Measurements from ENCODE around the gene TTR.

The TTR gene

DNA sequence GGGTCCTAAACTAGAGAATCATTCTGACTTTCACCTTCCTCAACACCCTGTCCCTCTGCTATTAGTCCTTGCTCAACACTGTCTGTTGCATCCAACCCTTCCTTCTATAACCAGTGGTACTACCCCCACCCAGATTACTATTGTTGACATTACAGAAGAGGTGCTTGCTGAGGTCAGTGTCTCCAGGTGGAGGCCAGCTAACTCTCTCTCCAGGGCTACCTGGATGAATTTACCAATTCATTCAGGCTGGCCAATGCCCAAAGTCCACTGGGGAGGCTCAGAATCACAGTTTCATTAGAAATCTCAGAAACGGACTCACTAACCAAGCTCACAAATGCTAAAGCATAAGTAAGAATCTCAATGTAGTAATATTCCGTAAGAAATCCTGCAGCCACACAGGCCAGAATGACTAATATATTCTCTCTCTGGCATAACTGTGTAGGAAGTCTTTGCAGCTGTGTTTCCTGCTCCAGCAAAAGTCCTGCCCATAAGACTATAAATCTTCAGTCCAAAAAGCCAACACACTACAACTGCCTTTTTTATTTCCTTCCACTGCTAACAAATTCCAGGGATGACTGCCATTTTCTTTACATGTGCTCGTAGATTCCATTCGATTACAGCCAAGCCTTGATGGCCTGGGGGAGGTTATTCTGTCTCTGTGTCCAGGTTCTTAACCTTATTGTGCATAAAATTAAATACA, 10.0 kb upstream of the TTR start:
- DNase-seq, result no peak

DNA sequence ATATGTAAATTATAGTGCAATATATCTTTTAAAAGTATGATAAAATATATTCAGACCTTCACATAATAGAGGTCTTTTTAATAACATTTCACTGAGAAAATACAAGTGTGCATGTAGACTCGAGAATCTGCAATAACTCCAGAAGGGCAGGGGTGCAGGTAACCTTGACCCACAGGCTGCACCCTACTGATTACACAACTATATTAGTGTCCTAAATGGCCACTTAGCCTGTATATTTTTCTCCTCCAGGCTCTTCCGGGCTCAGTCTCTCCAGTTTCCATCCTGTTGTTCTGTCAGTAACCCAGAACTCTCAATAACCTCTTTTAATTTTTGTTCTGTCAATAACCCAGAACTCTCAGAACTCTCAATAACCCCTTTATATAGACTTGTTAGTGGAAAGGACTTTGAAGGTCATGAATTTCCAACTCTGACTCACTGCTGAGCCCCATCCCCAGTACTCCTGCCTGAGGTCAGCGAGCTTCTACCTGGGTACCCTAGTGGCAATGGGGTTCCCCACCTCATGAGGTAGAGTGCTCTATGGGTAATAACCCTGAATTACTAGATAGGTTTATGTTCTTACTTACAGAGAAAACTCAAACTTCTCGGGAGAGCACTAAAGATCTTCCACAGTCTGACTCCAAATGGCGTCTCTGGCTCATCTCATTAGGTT, 8.4 kb upstream of the TTR start:
- DNase-seq, result no peak

DNA sequence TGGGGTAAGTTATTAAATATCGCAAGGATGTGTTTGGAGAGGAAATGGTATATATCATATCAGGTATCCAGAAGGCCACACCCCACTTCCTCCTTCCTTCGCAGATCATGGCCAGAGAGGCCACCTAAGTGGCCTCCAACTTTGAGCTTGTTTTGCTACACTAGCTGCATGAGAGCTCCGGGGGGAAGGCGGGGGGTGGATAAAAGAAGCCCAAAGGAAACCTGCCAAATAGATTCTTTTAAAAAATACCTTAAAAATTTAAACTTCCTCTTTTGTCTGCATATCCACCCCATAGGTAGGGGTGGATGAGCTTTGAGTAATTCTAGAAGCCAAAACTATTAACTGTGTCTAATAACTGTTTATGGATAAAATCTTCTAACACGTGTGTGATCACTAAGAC, 5.7 kb upstream of the TTR start:
- no peak for DNase-seq

DNA sequence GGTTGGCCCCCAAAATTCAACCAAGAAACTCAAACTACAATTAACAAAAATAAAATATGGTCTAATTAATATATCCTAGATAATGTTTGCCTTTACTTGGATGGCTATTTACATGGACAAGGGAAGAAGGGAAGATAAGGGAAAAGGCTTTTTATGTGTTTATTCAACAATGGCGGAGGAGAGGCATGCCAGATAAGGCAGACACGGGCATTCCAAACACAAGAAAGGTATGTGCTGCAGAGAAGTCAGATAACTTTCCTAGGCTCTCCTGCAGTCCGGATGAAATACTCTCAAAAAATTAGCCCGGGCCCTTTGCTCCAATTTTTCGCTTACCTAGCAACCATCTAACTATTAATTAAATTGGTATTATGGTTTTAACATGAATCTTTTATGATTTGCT, 5.1 kb upstream of the TTR start:
- DNase-seq, result no peak

DNA sequence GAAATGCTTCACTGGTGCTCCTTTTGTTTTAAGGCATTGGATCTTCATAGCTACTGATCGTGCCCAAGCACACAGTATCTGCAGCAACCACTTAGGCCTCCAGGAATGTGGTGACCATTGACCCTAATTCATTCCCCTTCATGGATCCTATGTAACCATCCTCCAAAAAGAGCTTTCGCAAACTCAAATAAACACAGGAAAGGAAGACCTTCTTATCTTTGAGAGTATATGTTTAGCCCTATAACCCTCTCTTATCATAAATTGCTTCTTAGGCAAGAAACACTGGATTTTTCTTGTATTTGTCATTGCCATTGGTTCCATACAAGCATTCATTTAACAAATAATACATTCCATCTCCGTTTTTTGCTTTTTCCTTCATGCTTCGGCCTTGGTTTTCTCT, 4.1 kb upstream of the TTR start:
- DNase-seq, result no peak

DNA sequence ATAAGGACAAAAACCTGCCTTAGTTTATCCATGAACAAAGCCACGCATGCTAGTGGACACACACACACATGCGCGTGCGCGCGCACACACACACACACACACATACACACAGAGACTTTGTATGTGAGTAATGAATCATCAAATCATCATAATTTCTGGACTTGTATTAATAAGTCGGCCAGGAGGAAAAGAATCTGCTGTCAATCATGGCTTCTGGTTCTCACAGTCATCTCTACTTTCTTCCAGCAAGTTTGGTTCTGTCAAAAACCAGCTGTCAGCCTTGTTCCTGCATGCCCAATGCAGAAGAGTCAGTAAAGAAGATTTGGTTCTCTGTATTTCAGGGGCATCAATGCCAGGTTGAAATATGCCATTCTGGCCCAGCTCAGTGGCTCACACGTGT, 1.1 kb upstream of the TTR start:
- DNase-seq, result no peak

DNA sequence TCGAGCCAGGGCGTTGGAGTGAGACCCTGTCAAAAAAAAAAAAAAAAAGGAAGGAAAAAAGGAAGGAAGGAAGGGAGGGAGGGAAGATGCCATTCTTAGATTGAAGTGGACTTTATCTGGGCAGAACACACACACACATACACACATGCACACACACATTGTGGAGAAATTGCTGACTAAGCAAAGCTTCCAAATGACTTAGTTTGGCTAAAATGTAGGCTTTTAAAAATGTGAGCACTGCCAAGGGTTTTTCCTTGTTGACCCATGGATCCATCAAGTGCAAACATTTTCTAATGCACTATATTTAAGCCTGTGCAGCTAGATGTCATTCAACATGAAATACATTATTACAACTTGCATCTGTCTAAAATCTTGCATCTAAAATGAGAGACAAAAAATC, 564 bp upstream of the TTR start:
- DNase-seq, result no peak

DNA sequence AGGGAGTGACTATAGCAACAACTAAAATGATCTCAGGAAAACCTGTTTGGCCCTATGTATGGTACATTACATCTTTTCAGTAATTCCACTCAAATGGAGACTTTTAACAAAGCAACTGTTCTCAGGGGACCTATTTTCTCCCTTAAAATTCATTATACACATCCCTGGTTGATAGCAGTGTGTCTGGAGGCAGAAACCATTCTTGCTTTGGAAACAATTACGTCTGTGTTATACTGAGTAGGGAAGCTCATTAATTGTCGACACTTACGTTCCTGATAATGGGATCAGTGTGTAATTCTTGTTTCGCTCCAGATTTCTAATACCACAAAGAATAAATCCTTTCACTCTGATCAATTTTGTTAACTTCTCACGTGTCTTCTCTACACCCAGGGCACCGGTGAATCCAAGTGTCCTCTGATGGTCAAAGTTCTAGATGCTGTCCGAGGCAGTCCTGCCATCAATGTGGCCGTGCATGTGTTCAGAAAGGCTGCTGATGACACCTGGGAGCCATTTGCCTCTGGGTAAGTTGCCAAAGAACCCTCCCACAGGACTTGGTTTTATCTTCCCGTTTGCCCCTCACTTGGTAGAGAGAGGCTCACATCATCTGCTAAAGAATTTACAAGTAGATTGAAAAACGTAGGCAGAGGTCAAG, 955 bp downstream of the TTR start:
- DNase-seq, result no peak

DNA sequence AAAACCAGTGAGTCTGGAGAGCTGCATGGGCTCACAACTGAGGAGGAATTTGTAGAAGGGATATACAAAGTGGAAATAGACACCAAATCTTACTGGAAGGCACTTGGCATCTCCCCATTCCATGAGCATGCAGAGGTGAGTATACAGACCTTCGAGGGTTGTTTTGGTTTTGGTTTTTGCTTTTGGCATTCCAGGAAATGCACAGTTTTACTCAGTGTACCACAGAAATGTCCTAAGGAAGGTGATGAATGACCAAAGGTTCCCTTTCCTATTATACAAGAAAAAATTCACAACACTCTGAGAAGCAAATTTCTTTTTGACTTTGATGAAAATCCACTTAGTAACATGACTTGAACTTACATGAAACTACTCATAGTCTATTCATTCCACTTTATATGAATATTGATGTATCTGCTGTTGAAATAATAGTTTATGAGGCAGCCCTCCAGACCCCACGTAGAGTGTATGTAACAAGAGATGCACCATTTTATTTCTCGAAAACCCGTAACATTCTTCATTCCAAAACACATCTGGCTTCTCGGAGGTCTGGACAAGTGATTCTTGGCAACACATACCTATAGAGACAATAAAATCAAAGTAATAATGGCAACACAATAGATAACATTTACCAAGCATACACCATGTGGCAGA, 3.6 kb downstream of the TTR start:
- DNase-seq, result no peak

DNA sequence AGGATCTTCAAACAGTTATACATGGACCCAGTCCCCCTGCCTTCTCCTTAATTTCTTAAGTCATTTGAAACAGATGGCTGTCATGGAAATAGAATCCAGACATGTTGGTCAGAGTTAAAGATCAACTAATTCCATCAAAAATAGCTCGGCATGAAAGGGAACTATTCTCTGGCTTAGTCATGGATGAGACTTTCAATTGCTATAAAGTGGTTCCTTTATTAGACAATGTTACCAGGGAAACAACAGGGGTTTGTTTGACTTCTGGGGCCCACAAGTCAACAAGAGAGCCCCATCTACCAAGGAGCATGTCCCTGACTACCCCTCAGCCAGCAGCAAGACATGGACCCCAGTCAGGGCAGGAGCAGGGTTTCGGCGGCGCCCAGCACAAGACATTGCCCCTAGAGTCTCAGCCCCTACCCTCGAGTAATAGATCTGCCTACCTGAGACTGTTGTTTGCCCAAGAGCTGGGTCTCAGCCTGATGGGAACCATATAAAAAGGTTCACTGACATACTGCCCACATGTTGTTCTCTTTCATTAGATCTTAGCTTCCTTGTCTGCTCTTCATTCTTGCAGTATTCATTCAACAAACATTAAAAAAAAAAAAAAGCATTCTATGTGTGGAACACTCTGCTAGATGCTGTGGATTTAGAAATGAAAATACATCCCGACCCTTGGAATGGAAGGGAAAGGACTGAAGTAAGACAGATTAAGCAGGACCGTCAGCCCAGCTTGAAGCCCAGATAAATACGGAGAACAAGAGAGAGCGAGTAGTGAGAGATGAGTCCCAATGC, 4.6 kb downstream of the TTR start:
- DNase-seq, result no peak

DNA sequence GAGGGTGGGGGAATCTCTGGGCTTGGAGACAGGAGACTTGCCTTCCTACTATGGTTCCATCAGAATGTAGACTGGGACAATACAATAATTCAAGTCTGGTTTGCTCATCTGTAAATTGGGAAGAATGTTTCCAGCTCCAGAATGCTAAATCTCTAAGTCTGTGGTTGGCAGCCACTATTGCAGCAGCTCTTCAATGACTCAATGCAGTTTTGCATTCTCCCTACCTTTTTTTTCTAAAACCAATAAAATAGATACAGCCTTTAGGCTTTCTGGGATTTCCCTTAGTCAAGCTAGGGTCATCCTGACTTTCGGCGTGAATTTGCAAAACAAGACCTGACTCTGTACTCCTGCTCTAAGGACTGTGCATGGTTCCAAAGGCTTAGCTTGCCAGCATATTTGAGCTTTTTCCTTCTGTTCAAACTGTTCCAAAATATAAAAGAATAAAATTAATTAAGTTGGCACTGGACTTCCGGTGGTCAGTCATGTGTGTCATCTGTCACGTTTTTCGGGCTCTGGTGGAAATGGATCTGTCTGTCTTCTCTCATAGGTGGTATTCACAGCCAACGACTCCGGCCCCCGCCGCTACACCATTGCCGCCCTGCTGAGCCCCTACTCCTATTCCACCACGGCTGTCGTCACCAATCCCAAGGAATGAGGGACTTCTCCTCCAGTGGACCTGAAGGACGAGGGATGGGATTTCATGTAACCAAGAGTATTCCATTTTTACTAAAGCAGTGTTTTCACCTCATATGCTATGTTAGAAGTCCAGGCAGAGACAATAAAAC, 6.5 kb downstream of the TTR start:
- no peak for DNase-seq

DNA sequence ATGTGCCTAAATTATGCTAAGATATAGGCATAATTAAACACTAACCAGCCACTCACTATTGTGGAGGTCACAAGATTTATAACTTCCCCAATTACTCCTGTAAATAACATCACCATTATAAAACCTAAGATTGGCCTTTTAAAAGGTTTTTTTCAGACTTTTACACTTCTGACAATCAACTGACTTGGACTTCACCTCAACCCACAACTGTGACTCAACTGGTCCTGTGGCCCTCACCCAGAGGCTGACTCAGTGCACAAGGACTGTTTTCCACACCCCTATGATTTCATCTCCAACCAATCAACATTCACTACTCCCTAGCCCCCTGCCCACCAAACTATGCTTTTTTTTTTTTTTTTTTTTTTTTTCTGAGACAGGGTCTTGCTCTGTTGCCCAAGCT, 11.6 kb downstream of the TTR start:
- no peak for DNase-seq

DNA sequence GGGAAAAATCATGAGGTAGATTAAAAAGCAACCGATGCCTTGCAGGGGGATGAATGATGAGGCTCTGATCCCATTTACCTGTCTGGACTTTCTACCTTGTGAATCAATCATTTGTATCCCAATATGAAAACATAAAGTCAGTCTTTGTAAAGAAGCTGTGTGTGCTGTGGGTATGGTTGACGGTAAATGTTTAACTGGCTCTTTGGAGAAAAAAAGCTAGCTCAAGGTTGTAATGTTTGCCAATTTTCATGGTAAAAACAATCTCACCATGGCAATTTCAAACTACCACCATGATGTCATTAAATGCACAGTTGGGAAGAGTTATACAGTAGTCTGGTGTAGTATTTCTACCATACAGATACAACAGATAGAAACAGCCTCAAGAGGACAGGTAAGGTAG, 14.6 kb downstream of the TTR start:
- DNase-seq, result no peak

DNA sequence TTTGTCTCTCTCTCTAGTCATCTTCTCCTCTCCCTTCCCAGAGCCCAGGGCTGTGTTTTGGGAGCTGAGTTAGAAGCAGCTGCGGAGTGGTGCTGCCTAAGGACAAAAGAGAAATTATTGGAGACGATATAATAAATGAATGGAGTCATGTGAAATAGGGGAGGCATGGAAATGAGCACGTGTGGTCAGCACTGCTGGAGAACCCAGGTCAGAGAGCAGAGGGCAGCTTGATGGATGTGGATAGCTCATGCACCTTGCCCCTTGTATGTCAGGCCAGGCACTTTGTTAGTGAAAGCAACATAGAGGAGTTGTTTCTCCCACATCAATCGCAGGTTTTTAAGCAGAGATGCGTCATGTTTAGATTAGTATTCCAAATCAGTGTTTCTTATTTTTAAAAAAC, 15.7 kb downstream of the TTR start:
- DNase-seq, result no peak

DNA sequence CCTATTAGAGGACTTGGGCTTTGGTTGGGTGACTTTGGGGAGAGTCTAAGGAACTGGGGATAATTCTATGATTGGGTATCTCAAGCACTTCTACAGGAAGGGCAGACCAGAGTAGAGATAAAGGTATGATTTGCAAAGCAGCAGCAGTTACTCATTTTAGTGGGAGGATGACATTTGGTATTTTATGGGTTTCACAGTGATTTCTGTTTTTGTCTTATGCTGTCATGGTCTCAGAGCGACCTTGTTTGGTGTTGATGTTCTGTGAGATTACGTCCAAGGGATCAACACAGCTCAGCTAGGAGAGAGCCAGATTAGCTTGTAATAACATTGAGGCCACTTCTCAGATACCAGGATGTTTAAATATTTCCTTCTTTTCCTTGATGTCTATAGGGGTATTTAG, 18.2 kb downstream of the TTR start:
- DNase-seq, result no peak

DNA sequence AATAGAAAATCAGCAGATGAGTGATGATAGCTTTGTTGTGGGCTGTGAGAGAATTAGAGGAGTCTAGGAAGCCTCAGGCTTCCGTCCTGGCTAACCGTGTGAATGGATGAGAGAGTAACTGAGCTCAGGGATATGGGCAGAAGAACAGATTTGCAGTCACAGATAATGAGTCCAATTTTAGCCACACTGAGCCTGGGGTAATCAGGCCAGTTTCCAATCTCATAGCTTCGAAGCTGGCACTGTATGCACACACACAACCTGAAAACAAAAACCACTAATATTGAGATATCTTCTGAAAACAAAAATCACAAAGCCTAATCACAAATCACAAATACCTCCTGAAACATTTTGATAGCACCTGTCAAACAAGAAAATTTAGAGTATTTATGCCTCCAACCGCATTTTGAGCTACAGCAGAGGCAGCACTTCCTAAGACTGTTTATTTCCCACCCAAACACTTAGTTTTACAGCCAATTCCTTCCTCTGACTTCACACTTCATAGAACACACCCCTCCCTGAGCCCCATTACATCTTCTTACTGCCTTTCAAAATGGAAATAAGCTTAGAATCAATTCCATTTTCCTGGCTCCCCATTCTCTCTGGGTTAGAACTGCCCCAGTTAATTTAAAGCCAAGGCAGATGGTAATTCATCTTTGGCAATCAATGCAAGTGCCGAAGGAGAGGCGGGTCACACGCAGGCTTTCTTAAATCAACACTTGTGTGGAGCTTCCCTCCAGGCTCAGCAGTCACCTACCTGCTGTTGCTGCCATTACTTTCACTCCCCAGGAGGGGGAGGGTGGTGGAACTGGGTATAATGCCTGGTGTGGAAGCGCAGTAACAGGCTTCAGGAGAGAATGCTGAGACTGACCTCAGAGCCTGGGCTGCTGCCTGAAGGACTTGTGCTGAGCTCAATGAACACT, 18.9 kb downstream of the TTR start:
- peak; percentile 76 for DNase-seq

DNA sequence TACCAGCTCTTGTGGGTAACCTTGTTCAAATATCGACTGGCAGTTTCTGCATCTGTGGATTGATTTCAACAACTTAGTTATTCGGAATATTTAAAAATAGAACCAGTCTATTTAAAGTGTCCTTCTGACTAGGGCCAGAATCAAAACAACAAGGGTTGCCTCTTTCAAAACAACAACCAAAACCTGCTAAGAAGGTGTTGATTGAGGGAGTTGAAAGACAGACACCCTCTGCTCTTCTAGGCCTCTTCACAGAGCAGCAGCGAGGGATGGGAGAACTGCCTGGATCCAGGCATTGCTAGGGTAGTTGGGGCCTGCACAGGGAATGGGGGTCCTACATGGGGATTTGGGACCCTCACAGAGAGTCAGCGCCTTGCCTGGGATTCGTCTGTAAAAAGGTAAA, 19.8 kb downstream of the TTR start:
- no peak for DNase-seq

DNA sequence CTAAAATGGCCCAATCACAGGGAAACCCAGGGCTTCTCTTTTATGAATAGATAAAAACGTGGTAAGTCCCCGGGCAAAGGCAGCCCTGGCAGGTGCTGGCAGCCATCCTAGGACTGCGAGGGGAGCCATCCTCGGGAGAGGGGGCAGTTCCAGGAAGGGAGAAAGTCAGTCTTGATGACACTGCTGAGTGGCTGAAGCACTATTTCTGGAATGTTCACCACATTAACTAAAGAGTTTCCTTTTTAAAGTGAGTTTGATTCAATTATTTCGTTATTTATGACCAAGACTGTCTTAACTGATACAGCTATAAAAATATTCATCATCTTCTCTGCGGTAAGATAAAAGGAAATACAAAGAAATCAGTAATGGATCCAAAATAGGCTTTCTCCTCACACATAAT, 20.4 kb downstream of the TTR start:
- DNase-seq, result no peak

DNA sequence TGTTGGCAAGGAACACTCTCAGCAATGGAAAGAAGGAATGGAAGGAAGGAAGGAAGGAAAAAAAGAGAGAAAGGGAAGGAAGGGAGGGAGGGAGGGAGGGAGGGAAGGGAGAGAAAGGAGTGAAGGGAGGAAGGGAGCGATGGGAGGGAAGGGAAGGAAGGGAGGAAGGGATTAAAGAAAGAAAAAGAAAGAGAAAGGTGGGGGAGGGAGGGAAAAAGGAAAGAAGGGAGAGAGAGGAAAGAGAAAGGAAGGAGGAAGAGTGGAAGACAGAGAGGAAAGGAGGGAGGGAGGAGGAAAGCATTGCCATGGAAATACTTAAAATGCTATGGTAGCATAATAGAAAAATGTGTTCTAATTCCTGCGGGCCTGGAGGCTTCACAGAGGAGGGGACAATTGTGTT, 22.4 kb downstream of the TTR start:
- no peak for DNase-seq

DNA sequence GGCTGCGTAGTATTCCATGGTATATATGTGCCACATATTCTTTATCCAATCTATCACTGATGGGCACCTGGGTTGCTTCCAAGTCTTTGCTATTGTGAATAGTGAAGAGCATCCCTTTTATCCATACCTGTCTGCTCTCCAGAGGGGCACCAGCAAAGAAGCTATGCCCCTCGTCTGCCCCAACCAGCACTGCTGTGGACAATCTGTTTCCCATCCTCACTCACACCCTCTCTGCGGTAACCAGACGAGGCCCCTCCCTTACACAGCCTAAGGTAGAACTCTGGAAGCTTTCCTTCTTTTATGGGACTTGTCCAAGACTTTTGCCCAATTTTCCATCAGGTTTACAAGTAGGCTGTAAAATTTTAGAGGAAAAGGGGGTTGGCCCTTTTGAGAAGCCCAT, 24.9 kb downstream of the TTR start:
- DNase-seq, result no peak

DNA sequence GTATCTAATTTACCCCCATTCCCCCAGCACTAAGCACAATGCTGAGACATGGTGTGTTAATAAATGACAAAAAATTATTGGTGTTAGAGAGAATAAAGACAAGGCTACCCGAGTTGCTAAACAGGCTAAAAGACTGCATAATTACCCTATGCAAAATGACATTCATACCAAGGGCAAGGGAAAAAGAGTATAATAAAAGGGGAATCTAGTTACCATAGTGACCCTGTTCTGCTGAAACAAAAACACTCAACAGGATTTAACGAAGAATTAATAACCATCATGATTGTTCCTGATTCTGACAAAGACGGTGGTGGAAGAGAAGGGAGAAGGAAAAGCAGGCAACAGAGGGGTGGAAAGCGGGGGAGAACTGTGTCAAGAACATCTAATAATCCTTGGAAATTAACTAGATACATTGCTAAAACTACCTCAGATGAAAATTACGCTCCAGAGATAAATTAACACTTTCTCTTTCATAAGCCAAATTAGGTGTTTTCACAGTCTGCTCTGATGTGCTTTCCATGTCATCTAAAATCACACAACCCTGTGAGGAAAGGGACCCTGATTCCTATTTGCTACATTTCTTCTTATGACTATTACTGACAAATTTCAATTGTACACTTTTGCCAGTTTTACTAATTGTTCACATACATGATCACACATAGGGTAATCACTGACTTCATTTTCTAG, 25.5 kb downstream of the TTR start:
- DNase-seq, result no peak
